Esophagus squamous epithelium (tissue), 4 donors: Measurements from ENCODE around the gene MSH4.

Source experiments
- POLR2A ChIP-seq, 4 donors: fragments of 450-650 bp; IDR thresholded peaks; one replicate each; pipeline ENCODE4 v1.6.1; 2017; ENCODE audit warnings: antibody characterized with exemption in 4 of 4, mild to moderate bottlenecking in 4 of 4, moderate library complexity in 3 of 4
- TF ChIP-seq, protein P1 (sequence below), 6 experiments: fragments of 450-650 bp in 4 of 6; fragments of 200-600 bp in 2 of 6; sonication (generic) in 2 of 6; IDR thresholded peaks; one replicate each; pipeline ENCODE4 v1.5.1; 2016 to 2019; ENCODE audit warnings: antibody characterized with exemption in 6 of 6, mild to moderate bottlenecking in 4 of 6, moderate library complexity in 4 of 6

- TF ChIP-seq, protein P1, sequence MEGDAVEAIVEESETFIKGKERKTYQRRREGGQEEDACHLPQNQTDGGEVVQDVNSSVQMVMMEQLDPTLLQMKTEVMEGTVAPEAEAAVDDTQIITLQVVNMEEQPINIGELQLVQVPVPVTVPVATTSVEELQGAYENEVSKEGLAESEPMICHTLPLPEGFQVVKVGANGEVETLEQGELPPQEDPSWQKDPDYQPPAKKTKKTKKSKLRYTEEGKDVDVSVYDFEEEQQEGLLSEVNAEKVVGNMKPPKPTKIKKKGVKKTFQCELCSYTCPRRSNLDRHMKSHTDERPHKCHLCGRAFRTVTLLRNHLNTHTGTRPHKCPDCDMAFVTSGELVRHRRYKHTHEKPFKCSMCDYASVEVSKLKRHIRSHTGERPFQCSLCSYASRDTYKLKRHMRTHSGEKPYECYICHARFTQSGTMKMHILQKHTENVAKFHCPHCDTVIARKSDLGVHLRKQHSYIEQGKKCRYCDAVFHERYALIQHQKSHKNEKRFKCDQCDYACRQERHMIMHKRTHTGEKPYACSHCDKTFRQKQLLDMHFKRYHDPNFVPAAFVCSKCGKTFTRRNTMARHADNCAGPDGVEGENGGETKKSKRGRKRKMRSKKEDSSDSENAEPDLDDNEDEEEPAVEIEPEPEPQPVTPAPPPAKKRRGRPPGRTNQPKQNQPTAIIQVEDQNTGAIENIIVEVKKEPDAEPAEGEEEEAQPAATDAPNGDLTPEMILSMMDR (IDR thresholded peaks at IDR 0.05), result no peak
- no peak for TF ChIP-seq POLR2A (IDR thresholded peaks at IDR 0.05)
Measured at GRCh38 chr1:75855010-75855409, 58.3 kb downstream of the MSH4 start.
